ENCODE measurements around the gene AKNA. TPM values are rescaled to one million over a fixed set of nuclear protein-coding genes. Genes with fewer than 3 reads are reported as not detected.

Gene AKNA
- total RNA-seq, 1 experiment from 2014 or later = 20.6 TPM

GRCh38 chr9:114406441-114406840 lies 18.7 kb upstream of the AKNA start:
- Histone ChIP-seq H3K9me3 (ENCODE audit: control insufficient read depth in 1 of 2, insufficient read depth in 1 of 2, low read depth in 1 of 2, low read length in 2 of 2) (no peaks in the 10 kb centered on the region), H3K79me2 (ENCODE audit: insufficient read depth, low read length) (no peaks in the 10 kb centered on the region), H2AFZ (ENCODE audit: low read depth, low read length, poor library complexity, severe bottlenecking) (no peak overlapping the region), H3K27me3 (ENCODE audit: insufficient read depth, low read length) (no peaks in the 10 kb centered on the region), H3K36me3 (ENCODE audit: control insufficient read depth in 1 of 2, insufficient read depth in 2 of 2, low read length in 2 of 2) (no peaks in the 10 kb centered on the region), H3K4me2 (ENCODE audit: low read length) (no peak overlapping the region), H3K4me1 (ENCODE audit: control insufficient read depth in 1 of 2, insufficient read depth in 2 of 2, low read length in 2 of 2) (no peaks in the 10 kb centered on the region), H3K4me3 (replicated peaks in 1 of 2; ENCODE audit: low read depth in 1 of 2, low read length in 2 of 2) (no peak overlapping the region), H3K9ac (ENCODE audit: low read length) (no peak overlapping the region), H3K9me2 (ENCODE audit: insufficient read depth) (no peaks in the 10 kb centered on the region), H4K20me1 (ENCODE audit: insufficient read depth) (no peaks in the 10 kb centered on the region), H3K27ac (ENCODE audit: low read depth, low read length) (no peak overlapping the region)
- TF ChIP-seq FOSL1 (IDR thresholded peaks at IDR 0.05; ENCODE audit: low read depth) = no peak
- TF ChIP-seq MAX (IDR thresholded peaks at IDR 0.05) = no peak
- TF ChIP-seq ELF1 (IDR thresholded peaks at IDR 0.05; ENCODE audit: borderline replicate concordance, low read depth) = no peak
- ChIA-PET RAD21 (ENCODE audit: low non-redundant PET in 1 of 2, low total read pairs in 2 of 2, uncharacterized antibody in 2 of 2, unreplicated experiment in 2 of 2) (interaction anchor here (1.6 kb wide), 2 partner anchors 247 kb away, joined by 14 to 15 read pairs; no protein-coding TSS in a partner anchor), CTCF (interaction anchor here (1.1 to 3.8 kb wide), 3 partner anchors 12 to 501 kb away, joined by 3 to 71 read pairs (median 7); no protein-coding TSS in a partner anchor), POLR2A (no interaction called here)
- intact Hi-C loops (cut with micrococcal nuclease) = loop anchor here (5.0 kb wide), 1 partner anchor 81 kb away; no protein-coding TSS in a partner anchor
- no TSS peak for BruUV-seq (replicated peaks)
- DNase-seq (ENCODE audit: low read depth, low spot score) (no peak), ATAC-seq (no peak)

GRCh38 chr9:114405294-114406034 lies 17.7 kb upstream of the AKNA start:
- ChIA-PET CTCF (interaction anchor here (0.6 to 3.8 kb wide), 20 partner anchors 8 to 609 kb away, joined by 3 to 71 read pairs (median 4); partner anchors contain the start of gene TEX48), RAD21 (ENCODE audit: low non-redundant PET in 1 of 2, low total read pairs in 2 of 2, uncharacterized antibody in 2 of 2, unreplicated experiment in 2 of 2) (interaction anchor here (0.7 to 1.6 kb wide), 4 partner anchors 248 to 506 kb away, joined by 3 to 15 read pairs (median 8); no protein-coding TSS in a partner anchor), POLR2A (interaction anchor here (1.3 kb wide), 1 partner anchor 247 kb away, joined by 4 read pairs; no protein-coding TSS in a partner anchor)
- H3K79me2 ChIP-seq (ENCODE audit: insufficient read depth, low read length) = no peaks in the 10 kb centered on the region
- H3K4me3 ChIP-seq (replicated peaks in 1 of 2; ENCODE audit: low read depth in 1 of 2, low read length in 2 of 2) = no peak overlapping the region
- H3K4me2 ChIP-seq (ENCODE audit: low read length) = no peak overlapping the region
- ATAC-seq = peak; percentile 98
- no peaks in the 10 kb centered on the region for H3K9me3 ChIP-seq (ENCODE audit: control insufficient read depth in 1 of 2, insufficient read depth in 1 of 2, low read depth in 1 of 2, low read length in 2 of 2)
- no peak overlapping the region for H3K27ac ChIP-seq (ENCODE audit: low read depth, low read length)
- H3K9ac ChIP-seq (ENCODE audit: low read length) = no peak overlapping the region
- no peaks in the 10 kb centered on the region for H3K27me3 ChIP-seq (ENCODE audit: insufficient read depth, low read length)
- BruUV-seq (replicated peaks) = no TSS peak
- H3K4me1 ChIP-seq (ENCODE audit: control insufficient read depth in 1 of 2, insufficient read depth in 2 of 2, low read length in 2 of 2) = no peaks in the 10 kb centered on the region
- intact Hi-C loops (cut with micrococcal nuclease) = loop anchor here (1.0 to 5.0 kb wide), 5 partner anchors 82 to 1119 kb away; no protein-coding TSS in a partner anchor
- peak; percentile 48 for DNase-seq (ENCODE audit: low read depth, low spot score)
- no peaks in the 10 kb centered on the region for H4K20me1 ChIP-seq (ENCODE audit: insufficient read depth)
- no peaks in the 10 kb centered on the region for H3K9me2 ChIP-seq (ENCODE audit: insufficient read depth)
- TF ChIP-seq, protein P1, sequence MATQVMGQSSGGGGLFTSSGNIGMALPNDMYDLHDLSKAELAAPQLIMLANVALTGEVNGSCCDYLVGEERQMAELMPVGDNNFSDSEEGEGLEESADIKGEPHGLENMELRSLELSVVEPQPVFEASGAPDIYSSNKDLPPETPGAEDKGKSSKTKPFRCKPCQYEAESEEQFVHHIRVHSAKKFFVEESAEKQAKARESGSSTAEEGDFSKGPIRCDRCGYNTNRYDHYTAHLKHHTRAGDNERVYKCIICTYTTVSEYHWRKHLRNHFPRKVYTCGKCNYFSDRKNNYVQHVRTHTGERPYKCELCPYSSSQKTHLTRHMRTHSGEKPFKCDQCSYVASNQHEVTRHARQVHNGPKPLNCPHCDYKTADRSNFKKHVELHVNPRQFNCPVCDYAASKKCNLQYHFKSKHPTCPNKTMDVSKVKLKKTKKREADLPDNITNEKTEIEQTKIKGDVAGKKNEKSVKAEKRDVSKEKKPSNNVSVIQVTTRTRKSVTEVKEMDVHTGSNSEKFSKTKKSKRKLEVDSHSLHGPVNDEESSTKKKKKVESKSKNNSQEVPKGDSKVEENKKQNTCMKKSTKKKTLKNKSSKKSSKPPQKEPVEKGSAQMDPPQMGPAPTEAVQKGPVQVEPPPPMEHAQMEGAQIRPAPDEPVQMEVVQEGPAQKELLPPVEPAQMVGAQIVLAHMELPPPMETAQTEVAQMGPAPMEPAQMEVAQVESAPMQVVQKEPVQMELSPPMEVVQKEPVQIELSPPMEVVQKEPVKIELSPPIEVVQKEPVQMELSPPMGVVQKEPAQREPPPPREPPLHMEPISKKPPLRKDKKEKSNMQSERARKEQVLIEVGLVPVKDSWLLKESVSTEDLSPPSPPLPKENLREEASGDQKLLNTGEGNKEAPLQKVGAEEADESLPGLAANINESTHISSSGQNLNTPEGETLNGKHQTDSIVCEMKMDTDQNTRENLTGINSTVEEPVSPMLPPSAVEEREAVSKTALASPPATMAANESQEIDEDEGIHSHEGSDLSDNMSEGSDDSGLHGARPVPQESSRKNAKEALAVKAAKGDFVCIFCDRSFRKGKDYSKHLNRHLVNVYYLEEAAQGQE (IDR thresholded peaks at IDR 0.05; ENCODE audit: low read depth) = no peak
- TF ChIP-seq EGR1 (IDR thresholded peaks at IDR 0.05; ENCODE audit: low read depth) (no peak), YY1 (IDR thresholded peaks at IDR 0.05; ENCODE audit: extremely low read depth, insufficient replicate concordance, low read depth, low read length) (no peak), RAD21 (IDR thresholded peaks at IDR 0.05; ENCODE audit: low read depth) (peak; percentile 93), CTCF (IDR thresholded peaks at IDR 0.05 in 2 of 3, conservative IDR thresholded peaks at IDR 0.05 in 1 of 3; ENCODE audit: borderline replicate concordance in 1 of 3, insufficient read depth in 1 of 3, low read depth in 2 of 3, low read length in 2 of 3) (peak; percentile 78 to 81 (median 80)), SP1 (IDR thresholded peaks at IDR 0.05; ENCODE audit: low read depth) (no peak), SRF (IDR thresholded peaks at IDR 0.05; ENCODE audit: low read depth) (no peak), ZNF274 (IDR thresholded peaks at IDR 0.05; ENCODE audit: low read depth, low read length) (no peak), TCF7L2 (IDR thresholded peaks at IDR 0.05; ENCODE audit: borderline replicate concordance, extremely low read depth, insufficient read depth, insufficient read length) (no peak), SIN3A (IDR thresholded peaks at IDR 0.05; ENCODE audit: low read depth) (no peak)
- H3K36me3 ChIP-seq (ENCODE audit: control insufficient read depth in 1 of 2, insufficient read depth in 2 of 2, low read length in 2 of 2) = no peaks in the 10 kb centered on the region
- H2AFZ ChIP-seq (ENCODE audit: low read depth, low read length, poor library complexity, severe bottlenecking) = no peak overlapping the region
